Measurements from ENCODE around the gene OSGIN1. TPM values are rescaled to one million over a fixed set of nuclear protein-coding genes. Genes with fewer than 3 reads are reported as not detected.
"Not testable (repeated sequence)": the region's sequence is repeated elsewhere in the genome, so short reads cannot be mapped to it uniquely, and the experiment has no call there.

Gene OSGIN1
- total RNA-seq, 2 donors from 2014 or later: 0.48 to 2.5 TPM

DNA sequence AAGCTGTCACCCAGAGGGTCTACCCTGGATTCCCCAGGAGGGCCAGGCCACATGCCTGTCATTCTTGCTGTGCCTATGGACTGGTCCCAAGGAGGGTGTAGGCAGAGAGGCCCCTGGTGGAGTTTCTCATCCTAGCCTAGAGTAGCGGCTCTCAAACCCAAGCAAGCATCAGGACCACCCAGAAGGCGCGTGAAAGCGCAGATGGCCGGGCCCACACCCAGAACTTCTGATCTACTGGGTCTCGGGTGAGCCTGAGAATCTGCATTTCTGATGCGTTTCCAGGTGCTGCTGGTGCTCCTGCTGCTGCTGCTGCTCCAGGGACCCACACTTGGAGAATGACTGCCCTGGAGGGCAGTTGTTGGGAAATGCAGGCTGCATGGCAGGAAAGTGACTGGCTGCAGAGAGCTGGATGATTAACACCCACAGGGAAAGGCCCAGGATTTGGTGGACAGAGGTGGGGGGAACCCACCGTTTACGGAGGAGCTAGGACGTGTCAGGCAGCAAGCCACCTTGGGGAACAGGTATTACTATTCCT, 9.5 kb upstream of the OSGIN1 start:
- Mint-ChIP-seq H3K36me3 (ENCODE audit: low read depth) (no peaks in the 10 kb centered on the region), H3K4me1 (peaks cover 5% of the 10 kb centered on the region), H3K27me3 (no peaks in the 10 kb centered on the region), H3K9me3 (no peaks in the 10 kb centered on the region), H3K4me3 (no peak overlapping the region), H3K27ac (no peak overlapping the region)
- no peak for ATAC-seq (replicated peaks)

DNA sequence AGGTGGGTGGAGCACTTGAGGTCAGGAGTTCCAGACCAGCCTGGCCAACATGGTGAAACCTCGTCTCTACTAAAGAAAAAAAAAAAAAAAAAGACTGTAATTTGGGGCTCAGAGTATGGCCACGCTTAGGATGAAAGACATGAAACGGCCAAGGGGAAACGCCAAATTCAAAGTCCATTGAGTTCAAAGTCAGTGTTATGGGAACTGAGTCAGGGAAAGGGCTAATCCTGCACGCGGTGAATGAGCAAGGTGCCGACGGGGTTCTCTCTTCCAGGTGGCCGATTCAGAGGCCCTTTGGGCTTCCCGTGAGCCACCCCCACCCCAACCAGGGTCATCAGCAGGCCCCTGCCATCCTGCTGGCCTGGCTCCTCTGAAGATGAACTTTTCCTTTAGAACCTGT, 7.5 kb upstream of the OSGIN1 start:
- H3K9me3 Mint-ChIP-seq: no peaks in the 10 kb centered on the region
- no peaks in the 10 kb centered on the region for H3K36me3 Mint-ChIP-seq (ENCODE audit: low read depth)
- H3K4me3 Mint-ChIP-seq: no peak overlapping the region
- no peaks in the 10 kb centered on the region for H3K4me1 Mint-ChIP-seq
- no peaks in the 10 kb centered on the region for H3K27me3 Mint-ChIP-seq
- H3K27ac Mint-ChIP-seq: no peak overlapping the region
- ATAC-seq (replicated peaks): no peak

DNA sequence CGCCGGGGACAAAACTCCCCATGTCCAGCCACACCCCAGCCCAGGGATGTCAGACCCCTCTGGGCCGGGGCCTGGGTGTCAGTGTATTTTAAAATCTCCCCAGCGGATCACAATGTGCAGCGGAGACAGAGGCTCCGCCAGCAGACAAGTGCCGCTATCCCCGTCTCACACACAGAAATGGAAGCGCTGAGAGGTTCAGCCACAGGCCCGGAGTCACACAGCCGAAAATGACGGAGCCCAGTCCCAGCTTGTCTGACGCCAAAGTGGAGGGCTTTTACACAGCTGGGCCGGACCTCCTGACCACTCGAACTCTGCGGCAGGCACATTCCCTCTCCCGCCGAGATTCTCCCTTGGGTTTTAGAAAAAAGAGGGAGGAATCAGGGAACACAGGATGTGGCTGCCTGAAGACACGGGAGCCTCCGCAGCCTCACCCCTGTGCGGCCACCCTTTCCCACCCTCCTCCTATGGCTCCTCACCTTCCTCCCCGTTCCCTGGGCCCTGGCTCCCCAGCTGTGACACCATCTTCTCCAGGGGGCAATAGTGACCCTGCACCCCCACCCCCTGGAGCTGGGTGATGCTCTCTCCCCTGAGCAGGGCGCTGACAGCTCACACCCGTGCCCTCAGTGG, 6.8 kb upstream of the OSGIN1 start:
- H3K36me3 Mint-ChIP-seq (ENCODE audit: low read depth): no peaks in the 10 kb centered on the region
- no peak overlapping the region for H3K27ac Mint-ChIP-seq
- no peaks in the 10 kb centered on the region for H3K9me3 Mint-ChIP-seq
- no peaks in the 10 kb centered on the region for H3K4me1 Mint-ChIP-seq
- ATAC-seq (replicated peaks): no peak
- no peak overlapping the region for H3K4me3 Mint-ChIP-seq
- H3K27me3 Mint-ChIP-seq: no peaks in the 10 kb centered on the region

DNA sequence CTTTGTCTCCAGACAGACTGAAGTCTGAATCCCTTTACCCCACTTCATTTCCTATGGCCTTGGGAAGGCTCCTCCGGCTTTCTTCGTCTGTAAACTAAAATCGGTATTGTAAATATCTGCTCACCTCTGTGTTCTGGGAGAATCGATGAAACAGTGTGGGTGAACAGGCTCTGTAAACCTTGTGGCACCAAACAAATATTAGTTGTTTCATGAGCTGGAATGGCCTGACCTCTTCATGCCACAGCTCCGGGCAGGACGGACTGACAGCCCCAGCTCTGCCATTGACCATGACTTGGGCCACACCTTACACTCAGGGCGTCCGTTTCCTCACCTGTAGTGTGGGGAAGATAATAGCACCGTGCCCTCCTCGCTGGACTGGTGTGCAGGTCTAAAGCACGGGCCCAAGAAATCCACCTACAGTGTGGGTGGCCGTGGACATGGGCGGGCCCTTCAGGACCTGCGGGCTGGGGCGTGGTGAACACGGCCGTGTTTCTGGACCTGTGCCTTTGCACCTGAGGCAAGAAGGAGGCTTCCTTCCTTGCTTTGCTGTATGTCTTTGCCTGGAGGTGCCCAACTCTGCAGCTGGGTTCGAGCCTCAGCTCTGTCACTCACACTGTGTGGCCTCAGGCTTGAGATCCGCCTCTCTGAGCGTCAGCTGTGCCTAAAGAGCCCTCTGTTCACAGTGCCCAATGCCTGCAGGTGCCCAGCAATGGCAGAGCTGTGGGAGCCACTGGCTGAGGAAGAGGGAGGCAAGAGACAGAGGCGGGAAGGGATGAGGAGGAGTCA, 6.1 kb upstream of the OSGIN1 start:
- no peak overlapping the region for H3K4me3 Mint-ChIP-seq
- H3K27ac Mint-ChIP-seq: no peak overlapping the region
- H3K9me3 Mint-ChIP-seq: no peaks in the 10 kb centered on the region
- no peaks in the 10 kb centered on the region for H3K27me3 Mint-ChIP-seq
- H3K36me3 Mint-ChIP-seq (ENCODE audit: low read depth): no peaks in the 10 kb centered on the region
- ATAC-seq (replicated peaks): no peak
- no peaks in the 10 kb centered on the region for H3K4me1 Mint-ChIP-seq

DNA sequence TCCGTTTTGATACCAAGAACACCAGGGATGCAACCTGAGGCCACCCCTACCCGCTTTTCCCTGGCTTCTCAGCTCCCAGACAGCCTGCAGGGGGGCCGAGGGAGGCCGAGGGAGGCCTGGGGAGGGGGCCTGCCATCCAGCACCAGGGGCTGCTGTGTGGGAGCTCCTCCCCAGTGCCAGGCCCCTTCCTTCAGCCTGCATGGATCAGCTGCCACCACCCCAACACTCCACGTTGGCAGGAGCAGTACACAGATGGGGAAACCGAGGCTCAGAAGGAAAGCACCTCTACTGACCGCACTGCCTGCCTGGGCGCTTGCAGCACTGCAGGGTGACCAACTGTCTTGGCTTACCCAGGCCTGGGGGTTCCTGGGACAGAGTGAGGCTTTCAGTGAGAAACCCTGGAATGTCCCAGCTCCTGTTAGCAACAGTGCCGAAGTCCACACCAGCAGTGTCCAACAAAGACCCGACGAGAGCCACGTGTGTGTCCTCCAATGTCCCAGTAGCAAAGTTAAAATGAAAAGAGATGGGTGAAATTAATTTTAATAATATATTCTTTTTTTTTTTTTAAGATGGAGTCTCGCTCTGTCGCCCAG, 5.3 kb upstream of the OSGIN1 start:
- ATAC-seq (replicated peaks): no peak

DNA sequence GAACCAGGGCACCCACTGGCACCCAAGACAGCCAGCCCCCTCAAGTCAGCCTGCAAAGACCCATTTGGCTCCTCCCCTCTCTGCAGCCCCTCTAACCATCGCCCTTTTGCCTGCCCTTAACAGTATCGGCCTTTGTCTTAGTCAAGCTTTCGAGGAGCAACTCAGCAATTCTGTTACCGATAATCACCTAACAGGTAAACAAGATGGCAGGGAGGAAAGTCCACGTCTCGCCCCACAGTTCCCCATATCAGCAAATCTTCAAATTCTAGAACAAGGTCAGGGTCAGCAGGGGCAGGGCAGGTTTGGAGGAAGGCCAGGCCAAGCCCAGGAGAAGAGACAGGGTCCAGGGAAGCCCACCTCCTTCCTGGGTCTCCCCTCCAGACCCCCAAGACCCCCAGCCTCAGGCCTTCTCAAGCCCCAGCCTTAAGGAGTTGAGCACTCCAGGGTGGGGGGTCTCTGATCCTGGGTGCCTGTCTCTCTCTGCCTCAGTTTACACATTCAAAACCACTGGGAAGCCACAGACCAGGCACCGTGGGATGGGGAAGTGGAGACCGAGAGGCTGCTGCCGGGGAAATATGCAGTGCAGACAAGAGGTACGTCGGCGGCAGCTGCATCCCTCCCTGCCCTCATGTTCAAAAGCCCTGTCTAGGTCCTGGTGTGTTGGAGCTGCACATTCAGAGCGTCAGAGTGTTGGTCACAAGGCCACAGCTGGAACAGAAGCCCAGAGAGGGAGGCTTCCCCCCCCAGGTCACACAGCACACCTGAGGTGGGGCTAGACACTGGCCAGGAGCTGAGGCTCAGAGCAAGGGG, 3.9 kb upstream of the OSGIN1 start:
- Mint-ChIP-seq H3K27me3 (peaks cover 3% of the 10 kb centered on the region), H3K36me3 (ENCODE audit: low read depth) (no peaks in the 10 kb centered on the region), H3K4me1 (no peaks in the 10 kb centered on the region), H3K4me3 (no peak overlapping the region), H3K27ac (no peak overlapping the region), H3K9me3 (no peaks in the 10 kb centered on the region)
- no peak for ATAC-seq (replicated peaks)

More for the DNA sequence above, 5.3 kb upstream of the OSGIN1 start:
- no peaks in the 10 kb centered on the region for H3K4me1 Mint-ChIP-seq
- no peaks in the 10 kb centered on the region for H3K27me3 Mint-ChIP-seq
- H3K27ac Mint-ChIP-seq: no peak overlapping the region
- no peaks in the 10 kb centered on the region for H3K9me3 Mint-ChIP-seq
- H3K4me3 Mint-ChIP-seq: no peak overlapping the region
- no peaks in the 10 kb centered on the region for H3K36me3 Mint-ChIP-seq (ENCODE audit: low read depth)

DNA sequence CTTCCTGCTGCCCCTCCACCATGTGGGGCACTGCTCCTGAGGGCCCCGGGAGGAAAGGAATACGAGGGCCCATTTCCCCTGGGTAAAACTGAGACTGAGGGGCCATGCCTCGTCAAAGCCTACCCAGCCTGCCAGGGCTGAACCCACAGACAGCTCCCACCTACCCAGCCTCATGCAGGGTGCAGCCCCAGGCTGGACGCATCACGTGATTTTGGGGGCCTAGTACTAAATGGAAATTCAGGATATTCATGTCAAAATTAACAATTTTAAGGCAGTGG, 3.4 kb upstream of the OSGIN1 start:
- Mint-ChIP-seq H3K27ac (no peak overlapping the region), H3K4me1 (no peaks in the 10 kb centered on the region), H3K4me3 (no peak overlapping the region), H3K9me3 (no peaks in the 10 kb centered on the region), H3K27me3 (peaks cover 8% of the 10 kb centered on the region), H3K36me3 (ENCODE audit: low read depth) (no peaks in the 10 kb centered on the region)
- no peak for ATAC-seq (replicated peaks)

DNA sequence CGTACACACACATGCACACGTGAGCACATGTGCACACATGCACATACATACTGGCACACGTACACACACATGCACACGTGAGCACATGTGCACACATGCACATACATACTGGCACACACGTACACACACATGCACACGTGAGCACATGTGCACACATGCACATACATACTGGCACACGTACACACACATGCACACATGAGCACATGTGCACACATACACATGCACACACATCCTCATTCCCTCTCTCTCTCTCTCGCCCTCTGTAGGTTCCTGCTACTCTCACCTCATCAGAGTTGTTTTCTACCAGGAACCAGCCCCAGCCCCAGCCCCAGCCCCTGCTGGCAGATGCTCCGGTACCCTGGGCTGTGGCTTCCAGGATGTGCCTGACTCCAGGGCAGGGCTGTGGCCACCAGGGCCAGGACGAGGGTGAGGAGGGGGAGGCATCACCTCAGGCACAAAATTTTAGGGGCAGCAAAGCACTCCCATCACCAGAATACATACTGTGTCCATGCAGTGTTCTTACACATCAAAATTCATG, 2.1 kb upstream of the OSGIN1 start:
- not testable (repeated sequence) for H3K27me3 Mint-ChIP-seq; H3K36me3 Mint-ChIP-seq (ENCODE audit: low read depth); ATAC-seq (replicated peaks); H3K4me1 Mint-ChIP-seq; H3K27ac Mint-ChIP-seq; H3K9me3 Mint-ChIP-seq; H3K4me3 Mint-ChIP-seq

DNA sequence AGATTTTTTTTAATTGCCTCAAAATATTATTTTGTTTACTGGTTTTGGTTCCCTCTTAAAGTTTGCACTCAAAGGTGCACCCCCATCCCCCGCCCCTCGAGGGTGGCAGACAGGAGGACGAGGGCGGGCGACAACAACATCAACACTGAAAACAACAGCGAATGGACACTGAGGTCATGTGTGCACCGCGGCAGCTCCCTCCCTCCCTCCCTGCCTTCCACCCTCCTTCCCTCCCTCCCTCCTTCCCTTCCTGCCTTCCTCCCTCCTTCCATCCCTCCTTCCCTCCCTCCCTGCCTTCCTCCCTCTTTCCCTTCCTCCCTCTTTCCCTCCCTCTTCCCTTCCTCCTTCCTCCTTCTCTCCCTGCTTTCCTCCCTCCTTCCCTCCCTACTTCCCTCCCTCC, 1.5 kb upstream of the OSGIN1 start:
- peaks cover 9% of the 10 kb centered on the region for H3K27me3 Mint-ChIP-seq
- no peak for ATAC-seq (replicated peaks)
- no peaks in the 10 kb centered on the region for H3K36me3 Mint-ChIP-seq (ENCODE audit: low read depth)
- no peak overlapping the region for H3K4me3 Mint-ChIP-seq
- H3K9me3 Mint-ChIP-seq: no peaks in the 10 kb centered on the region
- no peaks in the 10 kb centered on the region for H3K4me1 Mint-ChIP-seq
- no peak overlapping the region for H3K27ac Mint-ChIP-seq

DNA sequence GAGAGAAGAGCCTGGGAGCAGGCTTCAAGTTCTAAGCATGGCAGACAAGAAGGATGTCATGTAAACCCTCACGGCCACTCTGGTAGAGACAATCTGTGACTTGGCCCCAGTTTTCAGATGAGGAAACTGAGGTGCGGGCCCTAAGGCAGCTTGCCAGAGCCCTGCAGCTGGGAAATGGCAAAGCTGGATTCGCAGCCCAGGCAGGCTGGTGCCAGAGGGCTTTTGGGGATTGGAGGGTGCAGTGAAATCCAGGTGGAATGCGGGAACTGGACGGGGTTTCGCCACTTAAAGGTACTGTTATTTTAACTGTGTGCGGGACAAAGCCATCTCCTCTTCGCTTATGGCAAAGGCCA, 477 bp upstream of the OSGIN1 start:
- H3K27me3 Mint-ChIP-seq: peaks cover 9% of the 10 kb centered on the region
- no peak overlapping the region for H3K27ac Mint-ChIP-seq
- no peak overlapping the region for H3K4me3 Mint-ChIP-seq
- no peaks in the 10 kb centered on the region for H3K4me1 Mint-ChIP-seq
- no peaks in the 10 kb centered on the region for H3K36me3 Mint-ChIP-seq (ENCODE audit: low read depth)
- no peaks in the 10 kb centered on the region for H3K9me3 Mint-ChIP-seq
- no peak for ATAC-seq (replicated peaks)

DNA sequence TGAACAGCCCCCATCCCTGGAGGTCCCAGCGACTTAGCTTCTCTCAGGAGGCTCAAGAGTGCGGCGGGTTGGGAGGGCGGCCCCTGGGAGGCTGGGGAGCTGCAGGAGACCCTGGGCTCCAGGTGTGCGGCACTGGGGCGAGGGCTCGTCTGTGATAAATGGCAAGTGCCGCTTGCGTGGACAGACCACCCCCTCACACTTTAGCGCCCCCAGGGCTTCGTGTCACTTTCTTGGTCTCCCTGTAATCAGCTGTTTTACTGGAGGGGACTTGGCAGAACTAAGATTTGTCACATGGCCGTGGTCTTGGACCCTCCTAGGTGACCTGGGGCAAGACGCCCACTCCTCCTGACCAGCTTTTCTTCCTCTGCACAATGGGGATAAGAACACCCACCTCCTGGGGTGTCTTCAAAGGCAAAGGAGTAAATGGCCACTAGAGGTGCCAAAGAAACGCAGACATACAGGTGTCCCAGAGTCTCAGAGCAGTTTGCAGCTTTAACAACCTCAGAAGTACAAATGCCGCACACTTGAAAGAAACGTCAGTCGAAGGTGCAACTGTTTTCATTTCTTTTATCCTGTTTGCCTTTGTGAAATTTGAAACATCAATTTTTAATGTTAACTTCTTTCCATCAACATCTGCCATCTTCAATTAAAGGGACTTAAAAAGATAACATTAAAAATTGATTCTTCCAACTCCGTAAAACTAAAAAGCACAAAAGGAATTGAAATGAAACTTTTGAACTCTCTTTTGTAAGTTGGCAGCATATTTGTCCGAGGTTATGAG, 946 bp downstream of the OSGIN1 start:
- H3K27ac Mint-ChIP-seq: no peak overlapping the region
- H3K4me3 Mint-ChIP-seq: peak overlapping the region; percentile 50
- H3K9me3 Mint-ChIP-seq: no peaks in the 10 kb centered on the region
- H3K27me3 Mint-ChIP-seq: peaks cover 9% of the 10 kb centered on the region
- H3K36me3 Mint-ChIP-seq (ENCODE audit: low read depth): no peaks in the 10 kb centered on the region
- no peaks in the 10 kb centered on the region for H3K4me1 Mint-ChIP-seq
- no peak for ATAC-seq (replicated peaks)

DNA sequence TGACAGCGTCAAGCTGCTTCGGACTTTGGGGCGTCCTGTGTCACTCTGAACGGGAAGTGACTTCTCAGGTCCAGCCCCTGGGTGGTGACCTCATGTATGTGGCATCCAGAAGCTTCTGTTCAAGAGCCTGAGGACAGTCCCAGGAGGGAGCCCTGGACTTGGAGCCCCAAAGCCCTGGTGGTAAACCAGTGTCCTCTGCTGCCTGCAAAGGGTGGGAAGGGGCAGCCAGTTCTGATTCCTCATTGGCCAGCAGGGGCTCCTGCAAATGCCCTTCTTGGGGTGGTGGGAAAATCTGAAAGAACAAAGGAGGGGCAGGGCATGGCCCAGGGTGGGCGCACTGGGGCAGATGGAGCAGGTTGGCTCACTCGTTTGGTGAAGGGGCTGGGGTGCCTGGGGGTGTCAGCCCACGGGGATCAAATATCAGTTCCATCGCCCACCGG, 1.6 kb downstream of the OSGIN1 start:
- Mint-ChIP-seq H3K4me1 (no peaks in the 10 kb centered on the region), H3K27ac (no peak overlapping the region), H3K36me3 (ENCODE audit: low read depth) (no peaks in the 10 kb centered on the region), H3K27me3 (peaks cover 9% of the 10 kb centered on the region), H3K4me3 (peak overlapping the region; percentile 50), H3K9me3 (no peaks in the 10 kb centered on the region)
- ATAC-seq (replicated peaks): no peak

DNA sequence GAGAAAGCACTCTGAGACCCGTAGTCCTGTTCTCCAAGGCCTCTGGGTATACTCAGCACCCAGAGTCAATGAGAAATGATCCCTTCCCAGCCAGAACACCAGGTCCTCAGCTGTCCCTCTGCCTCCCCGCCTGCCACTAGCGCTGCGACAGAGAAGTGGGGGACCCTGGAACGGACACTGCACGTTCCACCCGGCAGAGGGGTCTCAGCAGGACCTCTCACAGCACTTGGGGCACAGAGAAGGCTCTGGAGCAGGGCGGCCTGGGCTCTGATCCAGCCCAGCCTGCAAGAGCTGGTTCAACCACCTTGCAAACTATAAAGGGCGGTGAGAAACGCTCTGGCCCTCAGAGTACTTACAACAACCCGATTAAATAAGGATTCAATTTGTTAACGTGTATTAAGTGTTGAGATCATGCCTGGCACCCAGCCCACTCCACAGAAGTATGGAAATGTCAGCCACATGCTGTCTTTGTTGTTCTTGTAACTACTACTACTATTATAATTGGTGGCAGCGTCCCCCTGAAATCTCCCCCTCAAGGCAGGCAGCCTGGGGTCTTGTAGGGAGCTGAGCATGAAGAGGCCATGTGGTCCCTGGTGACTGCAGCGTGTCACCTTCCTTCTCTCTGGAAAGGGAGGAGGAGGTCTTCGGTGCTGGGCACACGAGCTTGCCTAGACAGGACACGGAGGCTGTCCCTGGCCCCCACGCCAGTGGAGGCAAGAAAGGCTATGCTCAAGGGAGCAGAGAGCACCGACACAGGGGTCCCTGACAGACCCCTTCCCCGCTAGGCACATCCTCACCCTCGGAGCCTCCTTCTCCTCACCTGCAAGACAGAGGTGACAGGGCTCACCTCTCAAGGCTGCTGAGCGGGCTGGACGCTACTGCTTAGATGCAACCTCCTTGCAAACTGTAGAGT, 2.4 kb downstream of the OSGIN1 start:
- Mint-ChIP-seq H3K4me3 (no peak overlapping the region), H3K27me3 (peaks cover 9% of the 10 kb centered on the region), H3K4me1 (no peaks in the 10 kb centered on the region), H3K9me3 (no peaks in the 10 kb centered on the region), H3K36me3 (ENCODE audit: low read depth) (no peaks in the 10 kb centered on the region), H3K27ac (no peak overlapping the region)
- ATAC-seq (replicated peaks): no peak
